Chondrocyte (in vitro differentiated cells): ENCODE data around the gene RTP5. TPM values are rescaled to one million over a fixed set of nuclear protein-coding genes. Genes with fewer than 3 reads are reported as not detected.
A peak's percentile ranks its signal among the peaks of the same experiment; 100 is the strongest.
"Not testable (repeated sequence)": the region's sequence is repeated elsewhere in the genome, so short reads cannot be mapped to it uniquely, and the experiment has no call there.

Experiments used
- DNase-seq: peaks from one replicate; pipeline ENCODE4 v3.0.0; 2021; ENCODE audit warnings: mixed read lengths, low spot score
- H3K27ac Mint-ChIP-seq: one replicate; pipeline ENCODE4 v1.8.0; 2021; ENCODE audit warnings: mild to moderate bottlenecking, moderate library complexity, mixed read lengths; ENCODE audit not compliant: unreplicated experiment
- H3K27me3 Mint-ChIP-seq: 2 replicates; pipeline ENCODE4 v1.8.0; 2021; ENCODE audit warnings: low read depth, mixed read lengths
- H3K36me3 Mint-ChIP-seq: 2 replicates; pipeline ENCODE4 v1.8.0; 2021; ENCODE audit warnings: low read depth, mixed read lengths
- H3K4me1 Mint-ChIP-seq: 2 replicates; pipeline ENCODE4 v1.8.0; 2021; ENCODE audit warnings: low read depth, mild to moderate bottlenecking, mixed read lengths
- H3K4me3 Mint-ChIP-seq: one replicate; pipeline ENCODE4 v1.8.0; 2021; ENCODE audit warnings: mild to moderate bottlenecking, moderate library complexity, mixed read lengths; ENCODE audit not compliant: unreplicated experiment
- H3K9me3 Mint-ChIP-seq: 2 replicates; pipeline ENCODE4 v1.8.0; 2021; ENCODE audit warnings: low read depth, mixed read lengths
- CTCF ChIP-seq: fragments of 200-600 bp; sonication (generic); IDR thresholded peaks from 2 replicates; pipeline ENCODE4 v1.5.0; 2021; ENCODE audit warnings: antibody characterized with exemption, mild to moderate bottlenecking, moderate library complexity
- long read RNA-seq: library from polyadenylated mRNA; stranded (forward); transcript quantifications from one replicate; pipeline ENCODE4 v2.0.0, GENCODE V29; 2021
- total RNA-seq: library from RNA; stranded (reverse); gene quantifications from 3 replicates; pipeline ENCODE4 v1.2.1, GENCODE V29; 2021

The RTP5 gene
- not detected in 3 replicates for total RNA-seq
- long read RNA-seq: 0 reads

DNA sequence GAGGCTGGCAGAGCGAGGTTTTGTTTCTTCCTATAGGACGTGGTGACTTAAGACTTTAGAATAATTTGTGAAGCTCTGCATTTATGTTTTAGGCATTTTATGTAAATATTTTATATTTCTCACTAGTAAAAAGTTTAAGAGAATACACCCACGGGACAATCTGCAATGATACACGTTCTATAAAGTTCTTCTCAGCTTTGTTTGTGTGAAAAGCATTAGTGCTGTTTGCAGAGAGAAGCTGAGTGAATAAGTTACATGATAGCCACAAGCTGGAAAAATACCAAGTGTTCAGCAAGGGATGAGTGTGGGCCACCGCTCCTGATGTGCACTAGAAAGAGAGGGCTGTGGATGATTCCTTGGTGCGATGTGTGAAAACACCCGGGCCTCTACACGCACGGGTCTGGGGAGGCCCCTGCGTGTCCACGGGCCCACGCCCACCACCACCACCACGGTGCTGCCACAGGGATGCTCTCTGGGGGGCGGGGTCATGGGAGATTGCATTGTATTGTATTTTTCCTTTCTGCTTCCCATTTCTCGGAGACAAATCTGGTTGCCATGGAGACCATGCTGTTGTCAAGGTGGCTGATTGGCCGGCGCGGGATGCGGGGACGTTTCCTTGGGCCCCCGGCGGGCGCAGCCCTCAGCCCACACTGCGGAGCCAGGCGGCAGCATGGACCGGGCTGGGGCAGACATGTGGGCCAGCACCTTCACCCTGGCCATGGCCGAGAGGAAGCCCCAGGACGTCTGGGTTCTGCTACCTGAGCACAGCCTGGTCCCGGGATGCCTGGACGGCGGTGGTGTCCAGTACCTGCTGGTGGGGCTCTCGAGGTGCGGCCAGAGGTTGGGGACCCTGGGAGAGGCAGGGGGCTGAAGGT is at the start of gene RTP5:
Gene RTP5 (plus strand): TSS at position 643 of the 875 bp plus-strand sequence. CDS start 28 bp downstream, at position 671.
- Mint-ChIP-seq H3K4me1 (no peaks in the 10 kb centered on the region), H3K27me3 (peaks cover 25% of the 10 kb centered on the region), H3K4me3 (no peak within 1 kb of the TSS), H3K36me3 (no peaks in the 10 kb centered on the region), H3K27ac (no peak within 1 kb of the TSS), H3K9me3 (no peaks in the 10 kb centered on the region)
- DNase-seq: peak; percentile 89
- TF ChIP-seq CTCF: no peak

DNA sequence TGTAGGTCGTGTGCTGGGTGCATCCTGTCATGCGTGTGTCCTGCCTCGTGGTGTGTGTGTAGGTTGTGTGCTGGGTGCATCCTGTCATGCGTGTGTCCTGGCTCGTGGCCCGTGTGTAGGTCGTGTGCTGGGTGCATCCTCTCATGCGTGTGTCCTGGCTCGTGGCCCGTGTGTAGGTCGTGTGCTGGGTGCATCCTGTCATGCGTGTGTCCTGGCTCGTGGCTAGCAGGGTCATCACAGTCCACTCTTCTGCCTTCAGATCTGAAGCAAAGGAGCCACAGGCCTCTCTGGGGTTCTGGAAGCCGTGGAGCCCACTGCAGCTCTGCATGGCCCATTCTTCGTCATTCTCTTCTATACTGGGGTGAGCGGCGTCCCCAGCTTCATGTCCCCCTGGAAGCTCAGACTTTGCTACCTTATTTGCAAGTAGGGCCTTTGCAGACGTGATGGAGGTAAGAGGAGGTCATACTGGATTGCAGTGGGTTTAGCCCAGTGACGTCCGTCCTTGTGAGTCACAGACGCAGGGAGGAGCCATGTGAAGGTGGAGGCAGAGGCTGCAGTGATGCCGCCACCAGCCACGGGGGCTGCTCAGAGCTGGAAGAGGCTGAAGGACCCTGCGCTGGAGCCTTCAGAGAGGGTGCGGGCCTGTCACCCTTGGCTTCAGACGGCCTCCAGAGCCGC is 49.4 kb upstream of the RTP5 start:
- not testable (repeated sequence) for H3K9me3 Mint-ChIP-seq, H3K36me3 Mint-ChIP-seq, H3K4me3 Mint-ChIP-seq, H3K27ac Mint-ChIP-seq, H3K4me1 Mint-ChIP-seq
- H3K27me3 Mint-ChIP-seq: peaks cover 19% of the 10 kb centered on the region
- DNase-seq: peak; percentile 73

DNA sequence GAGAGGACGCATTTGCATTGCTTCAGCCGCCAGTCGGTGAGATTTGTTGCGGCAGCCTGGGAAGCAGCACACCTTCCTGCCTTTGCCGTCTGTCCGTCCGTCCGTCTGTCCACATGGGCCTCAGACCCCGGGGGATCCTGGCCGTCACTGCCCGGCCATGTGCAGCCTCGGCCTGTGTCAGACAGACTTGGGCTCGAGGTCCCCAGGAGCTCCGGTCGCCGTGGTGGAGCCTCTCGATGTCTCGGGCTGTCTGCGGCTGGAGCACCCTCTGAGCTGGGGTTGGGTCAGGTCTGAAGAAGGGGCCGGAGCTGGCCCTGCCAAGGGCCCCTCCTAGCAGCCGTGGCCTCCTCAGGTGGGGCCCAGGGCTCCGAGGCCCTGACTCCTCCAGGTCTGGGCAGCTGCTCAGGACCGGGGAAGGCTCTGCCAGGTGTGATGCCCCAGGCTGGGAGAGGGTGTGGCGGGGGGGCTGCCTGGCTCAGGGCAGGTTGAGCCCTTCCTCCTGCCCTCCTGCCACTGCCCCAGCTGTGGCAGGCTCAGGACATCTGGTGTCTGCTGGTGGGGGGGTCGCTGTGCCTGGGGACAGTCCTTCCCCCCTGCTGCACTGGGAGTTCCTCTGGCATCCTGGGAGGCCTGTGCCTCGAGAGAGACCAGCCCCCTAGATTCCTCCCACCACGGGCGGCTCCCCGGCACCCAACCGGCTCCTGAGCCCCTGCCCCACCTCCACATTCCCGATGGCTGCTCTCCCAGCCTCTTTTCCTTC is 48.7 kb upstream of the RTP5 start:
- H3K27me3 Mint-ChIP-seq: peaks cover 16% of the 10 kb centered on the region
- peaks cover 4% of the 10 kb centered on the region for H3K36me3 Mint-ChIP-seq
- no peak for TF ChIP-seq CTCF
- H3K4me1 Mint-ChIP-seq: no peaks in the 10 kb centered on the region
- H3K4me3 Mint-ChIP-seq: no peak overlapping the region
- no peak overlapping the region for H3K27ac Mint-ChIP-seq
- H3K9me3 Mint-ChIP-seq: peaks cover 5% of the 10 kb centered on the region
- DNase-seq: peak; percentile 89

- Mint-ChIP-seq H3K4me1 (no peaks in the 10 kb centered on the region), H3K9me3 (peaks cover 7% of the 10 kb centered on the region), H3K36me3 (peaks cover 4% of the 10 kb centered on the region), H3K27ac (no peak overlapping the region), H3K4me3 (no peak overlapping the region), H3K27me3 (peaks cover 16% of the 10 kb centered on the region)
- TF ChIP-seq CTCF: no peak
- peak; percentile 69 for DNase-seq
Observed at GRCh38 chr2:241821460-241822263, 47.9 kb upstream of the RTP5 start.

DNA sequence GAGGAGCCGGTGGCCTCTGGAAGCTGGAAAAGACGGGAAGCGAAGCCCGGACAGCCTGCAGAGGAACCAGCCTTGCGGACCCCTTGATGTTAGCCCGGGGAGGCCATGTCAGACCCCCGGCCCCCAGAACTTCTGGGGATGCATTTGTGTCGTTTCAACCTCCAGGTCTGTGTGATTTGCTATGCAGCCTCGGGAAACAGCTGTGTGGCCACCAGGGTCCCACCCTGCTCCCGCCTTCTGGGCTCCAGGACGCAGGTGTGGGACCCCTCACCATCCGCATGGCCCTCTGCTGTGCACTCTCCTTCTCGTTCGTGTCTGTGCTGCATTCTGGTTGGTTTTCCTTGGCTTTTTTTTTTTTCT is 47.3 kb upstream of the RTP5 start:
- H3K4me3 Mint-ChIP-seq: no peak overlapping the region
- no peak overlapping the region for H3K27ac Mint-ChIP-seq
- no peaks in the 10 kb centered on the region for H3K4me1 Mint-ChIP-seq
- DNase-seq: no peak
- TF ChIP-seq CTCF: no peak
- peaks cover 13% of the 10 kb centered on the region for H3K9me3 Mint-ChIP-seq
- peaks cover 5% of the 10 kb centered on the region for H3K36me3 Mint-ChIP-seq
- peaks cover 16% of the 10 kb centered on the region for H3K27me3 Mint-ChIP-seq

DNA sequence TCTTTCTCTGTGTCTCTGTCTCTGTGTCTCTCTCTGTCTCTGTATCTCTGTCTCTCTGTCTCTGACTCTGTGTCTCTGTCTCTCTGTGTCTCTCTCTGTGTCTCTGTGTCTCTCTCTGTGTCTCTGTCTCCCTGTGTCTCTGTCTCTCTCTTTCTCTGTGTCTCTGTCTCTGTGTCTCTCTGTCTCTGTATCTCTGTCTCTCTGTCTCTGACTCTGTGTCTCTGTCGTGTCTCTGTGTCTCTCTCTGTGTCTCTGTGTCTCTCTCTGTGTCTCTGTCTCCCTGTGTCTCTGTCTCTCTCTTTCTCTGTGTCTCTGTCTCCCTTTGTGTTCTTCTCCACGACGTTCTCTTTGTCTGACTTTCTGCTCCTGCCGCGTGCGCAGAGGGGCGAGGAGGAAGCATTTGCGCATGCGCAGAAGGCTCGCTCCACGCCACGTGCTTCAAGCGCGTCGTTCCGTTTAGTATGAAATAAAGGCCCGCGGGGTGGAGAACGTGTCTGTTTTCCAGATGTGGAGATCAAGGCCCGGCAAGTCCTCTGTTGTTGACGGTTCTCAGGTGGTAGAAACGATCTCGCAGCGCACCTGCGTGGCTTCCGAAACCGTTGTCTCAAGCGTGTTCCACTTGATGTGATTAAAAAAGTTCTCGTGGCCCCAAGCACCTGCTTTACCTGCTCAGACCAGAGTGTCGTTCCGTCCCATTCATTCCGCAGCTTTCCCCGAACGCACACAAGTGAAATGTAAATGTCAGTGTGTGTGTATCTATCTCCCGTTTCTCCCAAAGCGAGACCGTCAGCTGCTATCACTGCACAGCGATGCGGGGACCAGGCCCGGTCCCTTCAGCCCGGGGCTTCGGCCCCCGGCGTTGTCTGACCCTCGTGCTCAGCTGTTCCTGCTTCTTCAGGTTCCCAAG is 45.7 kb upstream of the RTP5 start:
- Mint-ChIP-seq H3K27me3 (peaks cover 20% of the 10 kb centered on the region), H3K9me3 (peaks cover 23% of the 10 kb centered on the region)
- DNase-seq, H3K4me1 Mint-ChIP-seq, H3K4me3 Mint-ChIP-seq, H3K36me3 Mint-ChIP-seq, H3K27ac Mint-ChIP-seq: not testable (repeated sequence)
